HG03095 (cell line): ENCODE results near the gene CDK5RAP2.

ENCODE experiments used
- ATAC-seq: cut with Tn5 transposase; IDR thresholded peaks from one replicate; pipeline ENCODE4 v1.9.1; 2021; ENCODE audit warnings: moderate library complexity; ENCODE audit not compliant: unreplicated experiment

The CDK5RAP2 gene

GRCh38 chr9:120441426-120442307 lies 138.3 kb downstream of the CDK5RAP2 start:
- no peak for ATAC-seq

- no peak for ATAC-seq
These were observed 139.2 kb downstream of the CDK5RAP2 start for GRCh38 chr9:120440791-120441190.

GRCh38 chr9:120439926-120440325 lies 140.0 kb downstream of the CDK5RAP2 start:
- no peak for ATAC-seq

- ATAC-seq = no peak
These were observed 141.0 kb downstream of the CDK5RAP2 start for GRCh38 chr9:120438836-120439546.

GRCh38 chr9:120438111-120438510 lies 141.9 kb downstream of the CDK5RAP2 start:
- ATAC-seq = no peak

- no peak for ATAC-seq
These were observed 142.9 kb downstream of the CDK5RAP2 start for GRCh38 chr9:120436983-120437475.

- ATAC-seq = no peak
These were observed 143.5 kb downstream of the CDK5RAP2 start for GRCh38 chr9:120436446-120436845.

- no peak for ATAC-seq
These were observed 144.9 kb downstream of the CDK5RAP2 start for GRCh38 chr9:120435091-120435490.

- no peak for ATAC-seq
These were observed 145.4 kb downstream of the CDK5RAP2 start for GRCh38 chr9:120434532-120434931.

- ATAC-seq = no peak
These were observed 146.3 kb downstream of the CDK5RAP2 start for GRCh38 chr9:120433701-120434100.

GRCh38 chr9:120432600-120432999 lies 147.4 kb downstream of the CDK5RAP2 start:
- ATAC-seq = no peak

- no peak for ATAC-seq
These were observed 148.7 kb downstream of the CDK5RAP2 start for GRCh38 chr9:120431268-120431667.

GRCh38 chr9:120424248-120424647 lies 155.7 kb downstream of the CDK5RAP2 start:
- ATAC-seq = no peak

GRCh38 chr9:120423812-120424211 lies 156.2 kb downstream of the CDK5RAP2 start:
- ATAC-seq = no peak

GRCh38 chr9:120421977-120422376 lies 158.0 kb downstream of the CDK5RAP2 start:
- no peak for ATAC-seq

GRCh38 chr9:120418315-120418714 lies 161.7 kb downstream of the CDK5RAP2 start:
- no peak for ATAC-seq

- no peak for ATAC-seq
These were observed 163.1 kb downstream of the CDK5RAP2 start for GRCh38 chr9:120416781-120417427.

GRCh38 chr9:120413121-120414048 lies 166.6 kb downstream of the CDK5RAP2 start:
- ATAC-seq = no peak

GRCh38 chr9:120412425-120412951 lies 167.5 kb downstream of the CDK5RAP2 start:
- ATAC-seq = no peak

GRCh38 chr9:120411862-120412424 lies 168.0 kb downstream of the CDK5RAP2 start:
- no peak for ATAC-seq
